ENCODE data around the gene ADGRG6.
"Not testable (repeated sequence)": the region's sequence is repeated elsewhere in the genome, so short reads cannot be mapped to it uniquely, and the experiment has no call there.

The ADGRG6 gene

GRCh38 chr6:142419071-142419470 is 117.3 kb downstream of the ADGRG6 start:
- H3K36me3 ChIP-seq (ENCODE audit: control insufficient read depth, low read depth, low read length): no peaks in the 10 kb centered on the region
- H3K27ac ChIP-seq (ENCODE audit: low read length): no peak overlapping the region

GRCh38 chr6:142420802-142421201 is 119.0 kb downstream of the ADGRG6 start:
- Histone ChIP-seq H3K9ac (ENCODE audit: low read length) (no peak overlapping the region), H3K27ac (ENCODE audit: low read length) (no peak overlapping the region), H3K27me3 (ENCODE audit: control insufficient read depth, insufficient read depth, low read length) (no peaks in the 10 kb centered on the region), H3K4me3 (ENCODE audit: low read length) (no peak overlapping the region), H3K4me1 (ENCODE audit: control insufficient read depth, low read depth, low read length) (peaks cover 18% of the 10 kb centered on the region), H3K36me3 (ENCODE audit: control insufficient read depth, low read depth, low read length) (no peaks in the 10 kb centered on the region), H3K9me3 (ENCODE audit: control insufficient read depth, low read depth, low read length) (no peaks in the 10 kb centered on the region)

More at GRCh38 chr6:142419071-142419470, 117.3 kb downstream of the ADGRG6 start:
- H3K9me3 ChIP-seq (ENCODE audit: control insufficient read depth, low read depth, low read length): no peaks in the 10 kb centered on the region
- H3K4me3 ChIP-seq (ENCODE audit: low read length): no peak overlapping the region
- no peaks in the 10 kb centered on the region for H3K27me3 ChIP-seq (ENCODE audit: control insufficient read depth, insufficient read depth, low read length)
- H3K4me1 ChIP-seq (ENCODE audit: control insufficient read depth, low read depth, low read length): peaks cover 18% of the 10 kb centered on the region
- no peak overlapping the region for H3K9ac ChIP-seq (ENCODE audit: low read length)

- Histone ChIP-seq H3K27me3 (ENCODE audit: control insufficient read depth, insufficient read depth, low read length) (no peaks in the 10 kb centered on the region), H3K4me1 (ENCODE audit: control insufficient read depth, low read depth, low read length) (peaks cover 17% of the 10 kb centered on the region), H3K9me3 (ENCODE audit: control insufficient read depth, low read depth, low read length) (no peaks in the 10 kb centered on the region), H3K27ac (ENCODE audit: low read length) (no peak overlapping the region), H3K4me3 (ENCODE audit: low read length) (no peak overlapping the region), H3K36me3 (ENCODE audit: control insufficient read depth, low read depth, low read length) (no peaks in the 10 kb centered on the region), H3K9ac (ENCODE audit: low read length) (no peak overlapping the region)
Observed at GRCh38 chr6:142421285-142422117, 119.7 kb downstream of the ADGRG6 start.

- not testable (repeated sequence) for H3K4me1 ChIP-seq (ENCODE audit: control insufficient read depth, low read depth, low read length); H3K4me3 ChIP-seq (ENCODE audit: low read length); H3K9ac ChIP-seq (ENCODE audit: low read length); H3K36me3 ChIP-seq (ENCODE audit: control insufficient read depth, low read depth, low read length); H3K9me3 ChIP-seq (ENCODE audit: control insufficient read depth, low read depth, low read length); H3K27ac ChIP-seq (ENCODE audit: low read length); H3K27me3 ChIP-seq (ENCODE audit: control insufficient read depth, insufficient read depth, low read length)
Observed at GRCh38 chr6:142426444-142427132, 124.8 kb downstream of the ADGRG6 start.

GRCh38 chr6:142428468-142428867 is 126.7 kb downstream of the ADGRG6 start:
- H3K36me3 ChIP-seq (ENCODE audit: control insufficient read depth, low read depth, low read length); H3K27ac ChIP-seq (ENCODE audit: low read length); H3K4me3 ChIP-seq (ENCODE audit: low read length); H3K9me3 ChIP-seq (ENCODE audit: control insufficient read depth, low read depth, low read length); H3K4me1 ChIP-seq (ENCODE audit: control insufficient read depth, low read depth, low read length); H3K9ac ChIP-seq (ENCODE audit: low read length); H3K27me3 ChIP-seq (ENCODE audit: control insufficient read depth, insufficient read depth, low read length): not testable (repeated sequence)

- H3K4me1 ChIP-seq (ENCODE audit: control insufficient read depth, low read depth, low read length): no peaks in the 10 kb centered on the region
- H3K27me3 ChIP-seq (ENCODE audit: control insufficient read depth, insufficient read depth, low read length): no peaks in the 10 kb centered on the region
- H3K27ac ChIP-seq (ENCODE audit: low read length): no peak overlapping the region
- no peaks in the 10 kb centered on the region for H3K36me3 ChIP-seq (ENCODE audit: control insufficient read depth, low read depth, low read length)
- H3K9me3 ChIP-seq (ENCODE audit: control insufficient read depth, low read depth, low read length): no peaks in the 10 kb centered on the region
- H3K9ac ChIP-seq (ENCODE audit: low read length): no peak overlapping the region
- no peak overlapping the region for H3K4me3 ChIP-seq (ENCODE audit: low read length)
Observed at GRCh38 chr6:142429195-142429594, 127.4 kb downstream of the ADGRG6 start.

- no peaks in the 10 kb centered on the region for H3K36me3 ChIP-seq (ENCODE audit: control insufficient read depth, low read depth, low read length)
- no peak overlapping the region for H3K4me3 ChIP-seq (ENCODE audit: low read length)
- H3K27me3 ChIP-seq (ENCODE audit: control insufficient read depth, insufficient read depth, low read length): no peaks in the 10 kb centered on the region
- no peaks in the 10 kb centered on the region for H3K4me1 ChIP-seq (ENCODE audit: control insufficient read depth, low read depth, low read length)
- H3K27ac ChIP-seq (ENCODE audit: low read length): no peak overlapping the region
- no peak overlapping the region for H3K9ac ChIP-seq (ENCODE audit: low read length)
- no peaks in the 10 kb centered on the region for H3K9me3 ChIP-seq (ENCODE audit: control insufficient read depth, low read depth, low read length)
Observed at GRCh38 chr6:142433419-142433818, 131.6 kb downstream of the ADGRG6 start.

- H3K9me3 ChIP-seq (ENCODE audit: control insufficient read depth, low read depth, low read length): no peaks in the 10 kb centered on the region
- H3K36me3 ChIP-seq (ENCODE audit: control insufficient read depth, low read depth, low read length): no peaks in the 10 kb centered on the region
- H3K4me1 ChIP-seq (ENCODE audit: control insufficient read depth, low read depth, low read length): peaks cover 16% of the 10 kb centered on the region
Observed at GRCh38 chr6:142438898-142439297, 137.1 kb downstream of the ADGRG6 start.

GRCh38 chr6:142440600-142441293 is 138.9 kb downstream of the ADGRG6 start:
- Histone ChIP-seq H3K4me1 (ENCODE audit: control insufficient read depth, low read depth, low read length) (peaks cover 16% of the 10 kb centered on the region), H3K36me3 (ENCODE audit: control insufficient read depth, low read depth, low read length) (no peaks in the 10 kb centered on the region), H3K4me3 (ENCODE audit: low read length) (no peak overlapping the region), H3K9me3 (ENCODE audit: control insufficient read depth, low read depth, low read length) (no peaks in the 10 kb centered on the region), H3K27ac (ENCODE audit: low read length) (peak overlapping the region; percentile 27), H3K9ac (ENCODE audit: low read length) (peak overlapping the region; percentile 4), H3K27me3 (ENCODE audit: control insufficient read depth, insufficient read depth, low read length) (no peaks in the 10 kb centered on the region)

More at GRCh38 chr6:142438898-142439297, 137.1 kb downstream of the ADGRG6 start:
- Histone ChIP-seq H3K4me3 (ENCODE audit: low read length) (no peak overlapping the region), H3K27me3 (ENCODE audit: control insufficient read depth, insufficient read depth, low read length) (no peaks in the 10 kb centered on the region), H3K27ac (ENCODE audit: low read length) (no peak overlapping the region), H3K9ac (ENCODE audit: low read length) (no peak overlapping the region)

GRCh38 chr6:142441716-142442115 is 139.9 kb downstream of the ADGRG6 start:
- Histone ChIP-seq H3K27ac (ENCODE audit: low read length) (no peak overlapping the region), H3K9ac (ENCODE audit: low read length) (no peak overlapping the region), H3K4me3 (ENCODE audit: low read length) (no peak overlapping the region), H3K4me1 (ENCODE audit: control insufficient read depth, low read depth, low read length) (peaks cover 16% of the 10 kb centered on the region), H3K27me3 (ENCODE audit: control insufficient read depth, insufficient read depth, low read length) (no peaks in the 10 kb centered on the region), H3K36me3 (ENCODE audit: control insufficient read depth, low read depth, low read length) (no peaks in the 10 kb centered on the region), H3K9me3 (ENCODE audit: control insufficient read depth, low read depth, low read length) (no peaks in the 10 kb centered on the region)

- H3K36me3 ChIP-seq (ENCODE audit: control insufficient read depth, low read depth, low read length): no peaks in the 10 kb centered on the region
- no peak overlapping the region for H3K27ac ChIP-seq (ENCODE audit: low read length)
- H3K9ac ChIP-seq (ENCODE audit: low read length): no peak overlapping the region
- H3K27me3 ChIP-seq (ENCODE audit: control insufficient read depth, insufficient read depth, low read length): no peaks in the 10 kb centered on the region
- peaks cover 16% of the 10 kb centered on the region for H3K4me1 ChIP-seq (ENCODE audit: control insufficient read depth, low read depth, low read length)
- H3K4me3 ChIP-seq (ENCODE audit: low read length): no peak overlapping the region
- no peaks in the 10 kb centered on the region for H3K9me3 ChIP-seq (ENCODE audit: control insufficient read depth, low read depth, low read length)
Observed at GRCh38 chr6:142443102-142443501, 141.3 kb downstream of the ADGRG6 start.

All from iPS-18a (cell line).